ENCODE results near the gene PNPLA5.

Gene PNPLA5

GRCh38 chr22:43860831-43861230 is 31.0 kb downstream of the PNPLA5 start:
- H3K4me1 ChIP-seq (ENCODE audit: low read length), result no peaks in the 10 kb centered on the region
- TF ChIP-seq, protein P1, sequence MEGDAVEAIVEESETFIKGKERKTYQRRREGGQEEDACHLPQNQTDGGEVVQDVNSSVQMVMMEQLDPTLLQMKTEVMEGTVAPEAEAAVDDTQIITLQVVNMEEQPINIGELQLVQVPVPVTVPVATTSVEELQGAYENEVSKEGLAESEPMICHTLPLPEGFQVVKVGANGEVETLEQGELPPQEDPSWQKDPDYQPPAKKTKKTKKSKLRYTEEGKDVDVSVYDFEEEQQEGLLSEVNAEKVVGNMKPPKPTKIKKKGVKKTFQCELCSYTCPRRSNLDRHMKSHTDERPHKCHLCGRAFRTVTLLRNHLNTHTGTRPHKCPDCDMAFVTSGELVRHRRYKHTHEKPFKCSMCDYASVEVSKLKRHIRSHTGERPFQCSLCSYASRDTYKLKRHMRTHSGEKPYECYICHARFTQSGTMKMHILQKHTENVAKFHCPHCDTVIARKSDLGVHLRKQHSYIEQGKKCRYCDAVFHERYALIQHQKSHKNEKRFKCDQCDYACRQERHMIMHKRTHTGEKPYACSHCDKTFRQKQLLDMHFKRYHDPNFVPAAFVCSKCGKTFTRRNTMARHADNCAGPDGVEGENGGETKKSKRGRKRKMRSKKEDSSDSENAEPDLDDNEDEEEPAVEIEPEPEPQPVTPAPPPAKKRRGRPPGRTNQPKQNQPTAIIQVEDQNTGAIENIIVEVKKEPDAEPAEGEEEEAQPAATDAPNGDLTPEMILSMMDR (IDR thresholded peaks at IDR 0.05; ENCODE audit: low read depth, low read length), result no peak
- no peak for TF ChIP-seq EZH2phosphoT487 (IDR thresholded peaks at IDR 0.05; ENCODE audit: low read depth)
- peaks cover 20% of the 10 kb centered on the region for H3K27me3 ChIP-seq (ENCODE audit: low read depth, low read length)
- H3K27ac ChIP-seq (ENCODE audit: low read length), result no peak overlapping the region
- H3K79me2 ChIP-seq (ENCODE audit: low read length), result no peaks in the 10 kb centered on the region
- H3K9me3 ChIP-seq (ENCODE audit: insufficient read depth, low read length), result no peaks in the 10 kb centered on the region
- H3K4me3 ChIP-seq (ENCODE audit: low read length), result no peak overlapping the region
- H2AFZ ChIP-seq (ENCODE audit: low read depth, low read length), result no peak overlapping the region
- H3K4me2 ChIP-seq (ENCODE audit: low read length), result no peak overlapping the region
- H4K20me1 ChIP-seq (ENCODE audit: insufficient read depth, low read length), result no peaks in the 10 kb centered on the region; the same call in 1 of the 2 replicates
- no peaks in the 10 kb centered on the region for H3K36me3 ChIP-seq (replicated peaks; ENCODE audit: low read depth, low read length)
- H3K9ac ChIP-seq (ENCODE audit: low read length), result no peak overlapping the region

GRCh38 chr22:43860126-43860525 is 31.7 kb downstream of the PNPLA5 start:
- H3K9ac ChIP-seq (ENCODE audit: low read length), result no peak overlapping the region
- H3K79me2 ChIP-seq (ENCODE audit: low read length), result no peaks in the 10 kb centered on the region
- no peaks in the 10 kb centered on the region; the same call in 1 of the 2 replicates for H4K20me1 ChIP-seq (ENCODE audit: insufficient read depth, low read length)
- H3K27me3 ChIP-seq (ENCODE audit: low read depth, low read length), result peaks cover 20% of the 10 kb centered on the region
- no peak overlapping the region for H3K4me2 ChIP-seq (ENCODE audit: low read length)
- TF ChIP-seq, protein P1 (IDR thresholded peaks at IDR 0.05; ENCODE audit: low read depth, low read length), result no peak
- TF ChIP-seq EZH2phosphoT487 (IDR thresholded peaks at IDR 0.05; ENCODE audit: low read depth), result no peak
- H3K9me3 ChIP-seq (ENCODE audit: insufficient read depth, low read length), result no peaks in the 10 kb centered on the region
- no peaks in the 10 kb centered on the region for H3K4me1 ChIP-seq (ENCODE audit: low read length)
- no peak overlapping the region for H3K27ac ChIP-seq (ENCODE audit: low read length)
- no peak overlapping the region for H3K4me3 ChIP-seq (ENCODE audit: low read length)
- no peak overlapping the region for H2AFZ ChIP-seq (ENCODE audit: low read depth, low read length)
- H3K36me3 ChIP-seq (replicated peaks; ENCODE audit: low read depth, low read length), result no peaks in the 10 kb centered on the region

DNA sequence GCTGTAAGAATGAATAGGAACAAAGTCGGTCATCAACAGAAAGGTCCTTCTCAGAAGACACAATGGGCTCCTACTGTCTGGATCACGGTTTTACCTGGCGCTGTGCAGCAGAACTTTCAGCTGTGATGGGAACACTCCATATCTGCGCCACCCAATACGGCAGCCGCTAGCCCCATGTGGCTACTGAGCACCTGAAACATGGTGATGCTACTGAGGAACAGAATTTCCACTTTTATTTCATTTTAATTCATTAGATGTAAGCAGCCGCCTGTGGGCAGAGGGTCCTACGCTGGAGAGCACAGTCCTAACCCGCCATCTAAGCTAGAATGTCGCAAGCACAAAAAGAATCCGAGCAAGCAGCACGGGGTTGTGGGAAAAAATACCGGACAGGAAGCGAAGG is 32.2 kb downstream of the PNPLA5 start:
- no peak for TF ChIP-seq EZH2phosphoT487 (IDR thresholded peaks at IDR 0.05; ENCODE audit: low read depth)
- TF ChIP-seq, protein P1 (IDR thresholded peaks at IDR 0.05; ENCODE audit: low read depth, low read length), result no peak
- Histone ChIP-seq H3K79me2 (ENCODE audit: low read length) (no peaks in the 10 kb centered on the region), H3K27me3 (ENCODE audit: low read depth, low read length) (peaks cover 20% of the 10 kb centered on the region)

GRCh38 chr22:43859176-43859575 is 32.6 kb downstream of the PNPLA5 start:
- no peaks in the 10 kb centered on the region for H3K79me2 ChIP-seq (ENCODE audit: low read length)
- H3K9me3 ChIP-seq (ENCODE audit: insufficient read depth, low read length), result no peaks in the 10 kb centered on the region
- H3K4me2 ChIP-seq (ENCODE audit: low read length), result no peak overlapping the region
- no peak overlapping the region for H3K4me3 ChIP-seq (ENCODE audit: low read length)
- TF ChIP-seq, protein P1 (IDR thresholded peaks at IDR 0.05; ENCODE audit: low read depth, low read length), result no peak
- no peak for TF ChIP-seq EZH2phosphoT487 (IDR thresholded peaks at IDR 0.05; ENCODE audit: low read depth)
- peaks cover 20% of the 10 kb centered on the region for H3K27me3 ChIP-seq (ENCODE audit: low read depth, low read length)
- H2AFZ ChIP-seq (ENCODE audit: low read depth, low read length), result no peak overlapping the region
- no peak overlapping the region for H3K27ac ChIP-seq (ENCODE audit: low read length)
- no peaks in the 10 kb centered on the region; the same call in 1 of the 2 replicates for H4K20me1 ChIP-seq (ENCODE audit: insufficient read depth, low read length)
- H3K9ac ChIP-seq (ENCODE audit: low read length), result no peak overlapping the region
- H3K36me3 ChIP-seq (replicated peaks; ENCODE audit: low read depth, low read length), result no peaks in the 10 kb centered on the region
- H3K4me1 ChIP-seq (ENCODE audit: low read length), result no peaks in the 10 kb centered on the region

More for the DNA sequence above, 32.2 kb downstream of the PNPLA5 start:
- Histone ChIP-seq H3K36me3 (replicated peaks; ENCODE audit: low read depth, low read length) (no peaks in the 10 kb centered on the region), H3K9me3 (ENCODE audit: insufficient read depth, low read length) (no peaks in the 10 kb centered on the region), H3K9ac (ENCODE audit: low read length) (no peak overlapping the region), H4K20me1 (ENCODE audit: insufficient read depth, low read length) (no peaks in the 10 kb centered on the region; the same call in 1 of the 2 replicates), H3K4me2 (ENCODE audit: low read length) (no peak overlapping the region), H2AFZ (ENCODE audit: low read depth, low read length) (no peak overlapping the region), H3K4me3 (ENCODE audit: low read length) (no peak overlapping the region), H3K27ac (ENCODE audit: low read length) (no peak overlapping the region), H3K4me1 (ENCODE audit: low read length) (no peaks in the 10 kb centered on the region)
